Fibroblast of skin of right quadriceps (primary cell): ENCODE data around the gene NADK2.

ENCODE experiments used
- DNase-seq: peaks from one replicate; pipeline ENCODE4 v3.0.0-alpha.2; 2013

Gene NADK2

DNA sequence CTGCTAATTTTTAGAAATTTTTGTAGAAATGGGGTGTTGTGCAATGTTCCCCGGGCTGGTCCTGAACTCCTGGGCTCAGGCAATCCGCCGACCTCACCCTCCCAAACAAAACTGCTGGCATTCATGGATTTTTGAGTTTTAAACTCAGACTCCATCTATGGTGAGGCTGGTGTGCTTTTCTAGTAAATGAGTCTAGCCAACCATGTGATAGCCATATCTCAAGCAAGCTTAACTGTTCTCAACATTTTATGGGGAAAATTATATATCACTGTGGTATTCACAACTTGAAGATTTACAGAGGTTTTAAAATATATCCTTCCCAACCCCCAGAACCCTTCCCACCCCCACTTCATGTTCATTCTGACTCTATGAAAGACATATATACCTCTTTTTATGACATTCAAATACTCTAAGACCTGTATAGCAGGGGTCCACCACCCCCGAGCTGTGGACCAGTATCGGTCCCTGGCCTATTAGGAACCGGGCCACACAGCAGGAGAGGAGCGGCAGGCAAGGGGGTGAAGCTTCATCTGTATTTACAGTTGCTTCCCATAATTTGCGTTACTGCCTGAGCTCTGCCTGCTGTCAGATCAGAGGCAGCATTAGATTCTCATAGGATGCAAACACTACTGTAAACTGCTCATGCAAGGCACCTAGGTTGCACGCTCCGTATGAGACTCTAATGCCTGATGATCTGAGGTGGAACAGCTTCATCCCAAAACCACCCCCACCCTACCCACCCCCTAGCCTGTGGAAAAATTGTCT lies 4.5 kb upstream of the NADK2 start:
- no peak for DNase-seq

DNA sequence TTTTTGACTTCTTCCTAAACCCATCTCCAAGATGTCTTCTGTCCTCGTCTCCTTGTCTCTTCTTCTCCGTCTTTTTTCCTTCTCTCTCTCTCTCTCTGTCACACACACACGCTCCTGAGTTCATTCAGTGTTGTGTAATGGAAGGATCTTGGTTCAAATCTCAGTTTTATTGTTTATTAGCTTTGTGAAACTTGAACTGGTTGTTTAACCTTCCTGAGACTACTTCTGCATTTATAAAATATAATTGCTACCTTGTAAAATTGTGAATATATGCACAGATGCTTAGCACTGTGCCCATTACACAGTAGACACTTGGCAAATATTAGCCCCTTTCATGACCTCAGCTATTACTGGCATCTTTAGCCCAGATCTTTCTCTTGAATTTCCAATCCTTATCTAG lies 2.4 kb upstream of the NADK2 start:
- no peak for DNase-seq

- DNase-seq = no peak
These were observed 1.9 kb upstream of the NADK2 start for GRCh38 chr5:36243653-36244052.

GRCh38 chr5:36242534-36243485 lies 1.1 kb upstream of the NADK2 start:
- no peak for DNase-seq

- DNase-seq = peak; percentile 53
These were observed 720 bp downstream of the NADK2 start for GRCh38 chr5:36240779-36241630.

GRCh38 chr5:36239370-36240293 lies 2.1 kb downstream of the NADK2 start:
- no peak for DNase-seq

DNA sequence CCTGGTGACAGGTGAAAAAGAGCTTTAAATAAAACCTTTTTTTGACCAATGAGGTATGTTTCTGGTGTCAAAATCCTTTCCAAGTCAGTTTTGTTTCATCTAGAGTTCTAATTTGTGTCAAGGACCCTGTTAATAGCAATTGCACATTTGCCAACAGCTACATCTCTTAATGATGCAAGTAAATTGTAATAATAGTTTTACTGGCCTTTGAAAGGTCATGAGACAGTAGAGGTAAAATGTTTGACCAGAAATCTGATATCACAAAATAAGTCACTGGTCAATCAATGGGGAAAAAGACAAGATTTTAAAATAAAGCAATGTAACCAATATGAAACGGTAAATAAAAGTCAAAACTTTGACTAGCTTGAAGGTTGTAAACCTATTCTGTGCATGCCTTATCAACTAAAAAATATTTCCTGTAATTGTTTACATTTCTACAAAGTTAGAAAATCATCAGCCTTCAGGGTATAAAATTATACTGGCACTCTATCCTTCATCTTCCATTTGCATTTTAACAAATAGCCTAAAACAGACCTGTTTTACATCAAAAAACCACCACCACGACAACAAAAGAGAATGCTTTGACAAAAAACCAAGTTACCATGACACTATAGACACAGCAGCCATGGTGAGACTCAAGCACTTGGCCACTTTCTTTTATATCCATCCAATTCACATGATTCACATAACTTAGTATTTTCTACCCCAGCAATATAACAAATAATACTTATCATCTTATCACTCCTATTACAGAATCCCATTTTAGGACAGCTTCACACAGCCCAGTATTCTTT lies 3.0 kb downstream of the NADK2 start:
- no peak for DNase-seq

- no peak for DNase-seq
These were observed 4.0 kb downstream of the NADK2 start for GRCh38 chr5:36237751-36238150.

DNA sequence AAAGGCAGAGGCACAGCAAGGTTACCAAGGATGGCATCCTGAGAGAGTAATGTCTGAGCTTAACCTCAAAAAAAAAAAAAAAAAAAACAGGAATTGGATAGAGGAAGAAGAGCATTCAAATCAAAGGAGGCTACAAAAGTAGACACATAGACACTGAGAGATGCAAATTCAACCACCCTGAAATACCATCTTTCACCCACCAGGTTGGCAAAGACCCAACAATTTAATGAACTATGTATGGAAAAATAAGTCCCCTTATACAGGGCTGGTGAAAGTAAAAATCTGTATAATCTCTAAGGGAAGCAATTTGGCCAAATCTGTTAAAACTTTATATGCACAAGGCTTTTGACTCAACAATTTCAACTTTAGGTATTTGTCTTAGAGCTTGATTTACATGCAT lies 4.9 kb downstream of the NADK2 start:
- DNase-seq = no peak

DNA sequence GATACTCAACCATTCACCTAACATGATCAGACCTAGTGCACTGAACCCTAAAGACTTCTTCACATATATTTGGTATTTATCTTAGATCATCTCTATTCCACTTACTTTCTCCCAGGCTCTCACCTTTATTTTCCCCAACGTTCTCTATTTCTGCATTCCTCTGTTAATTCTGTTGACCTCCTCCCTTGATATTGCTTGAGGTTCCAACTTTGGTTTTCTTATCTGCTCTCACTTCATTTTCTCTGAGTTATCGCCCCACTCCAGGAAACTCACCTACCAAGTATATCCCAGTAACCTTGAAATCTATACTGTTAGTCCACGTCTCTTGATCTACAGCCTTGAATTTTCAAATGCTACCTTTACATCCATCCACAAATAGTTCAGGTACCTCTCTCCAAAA lies 9.2 kb downstream of the NADK2 start:
- no peak for DNase-seq

DNA sequence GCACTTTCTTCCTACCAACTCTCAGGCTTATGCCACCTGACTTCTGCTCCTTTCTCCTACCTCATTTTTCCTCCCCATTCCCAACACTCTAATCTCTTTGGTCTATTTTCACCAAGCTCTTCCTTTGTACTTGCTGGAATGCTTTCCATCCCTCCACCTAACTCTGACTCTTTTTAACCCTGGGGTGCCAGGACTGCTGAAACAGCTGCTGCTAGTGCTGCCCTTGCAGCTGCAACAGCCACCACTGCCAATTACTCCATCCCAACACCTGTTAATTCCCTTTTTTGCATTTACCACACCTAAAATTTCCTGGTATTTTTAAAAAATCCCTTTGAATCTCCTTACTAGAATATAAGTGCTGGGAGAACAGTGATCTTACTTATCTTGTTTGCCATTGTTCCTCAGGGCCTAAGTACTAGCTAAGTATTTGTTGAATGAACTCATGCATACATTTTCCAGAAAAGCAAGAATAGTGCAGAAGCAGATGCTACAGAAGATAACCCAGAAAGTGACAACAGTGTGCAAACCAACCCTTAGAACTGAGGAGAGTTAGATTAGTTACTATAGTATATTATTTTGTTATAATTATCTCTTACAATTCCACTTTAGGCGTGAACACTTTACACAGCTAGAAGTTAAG lies 11.5 kb downstream of the NADK2 start:
- DNase-seq = no peak

GRCh38 chr5:36228505-36228904 lies 13.2 kb downstream of the NADK2 start:
- DNase-seq = no peak

DNA sequence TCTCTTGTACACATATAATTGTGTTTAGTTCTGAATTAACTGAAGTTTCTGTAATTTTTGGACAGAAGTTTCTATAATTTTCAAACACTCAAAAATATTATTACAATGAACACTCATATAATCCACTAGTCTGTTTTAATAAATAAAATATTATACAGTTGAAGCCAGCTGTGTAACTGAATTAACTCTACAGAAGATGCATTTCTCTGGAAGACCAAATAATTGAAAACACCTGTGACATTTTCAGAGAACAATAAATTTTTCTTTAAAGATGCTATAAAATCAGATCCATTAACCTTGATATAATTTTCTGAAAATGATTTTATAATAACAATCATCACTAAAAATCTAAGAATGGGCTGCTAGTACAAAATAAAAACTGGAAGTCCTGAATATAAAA lies 14.7 kb downstream of the NADK2 start:
- DNase-seq = no peak

DNA sequence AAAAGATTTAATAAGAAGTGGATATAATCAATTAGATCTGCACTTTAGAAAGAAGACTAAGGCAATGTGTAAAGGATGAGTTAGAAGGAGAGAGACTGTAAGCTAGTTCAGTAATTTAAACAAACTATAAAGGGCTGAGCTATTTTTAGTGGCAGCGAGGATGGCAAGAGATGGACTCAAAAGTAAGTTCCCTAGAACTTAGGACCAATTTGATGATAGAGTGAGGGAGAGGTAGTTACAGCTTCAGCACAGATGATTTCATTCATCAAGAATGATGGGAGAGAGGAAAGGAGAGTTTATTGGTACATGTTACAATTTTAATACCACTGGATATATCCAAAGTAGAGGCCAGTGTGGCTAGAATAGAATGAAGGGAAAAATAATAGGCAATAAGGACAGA lies 19.1 kb downstream of the NADK2 start:
- DNase-seq = no peak

DNA sequence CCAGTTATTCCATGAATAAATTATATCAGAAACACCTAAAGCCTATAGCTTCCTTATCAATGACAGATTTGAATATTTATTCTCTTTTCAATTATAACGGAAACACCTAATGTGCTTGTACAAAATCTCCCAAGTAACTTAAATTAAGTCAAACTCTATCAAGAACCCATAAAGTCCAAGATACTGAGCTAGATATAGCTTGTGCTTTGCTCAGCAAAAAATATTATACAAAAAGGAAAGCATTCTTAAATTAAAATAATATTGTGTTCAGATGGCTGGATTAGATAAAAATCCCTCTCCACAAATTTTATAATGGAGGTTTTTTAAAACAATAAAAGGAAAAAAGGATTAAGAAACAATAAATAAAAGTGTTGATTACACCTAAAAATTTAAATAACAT lies 23.7 kb downstream of the NADK2 start:
- no peak for DNase-seq

- no peak for DNase-seq
These were observed 24.2 kb downstream of the NADK2 start for GRCh38 chr5:36217567-36217966.

DNA sequence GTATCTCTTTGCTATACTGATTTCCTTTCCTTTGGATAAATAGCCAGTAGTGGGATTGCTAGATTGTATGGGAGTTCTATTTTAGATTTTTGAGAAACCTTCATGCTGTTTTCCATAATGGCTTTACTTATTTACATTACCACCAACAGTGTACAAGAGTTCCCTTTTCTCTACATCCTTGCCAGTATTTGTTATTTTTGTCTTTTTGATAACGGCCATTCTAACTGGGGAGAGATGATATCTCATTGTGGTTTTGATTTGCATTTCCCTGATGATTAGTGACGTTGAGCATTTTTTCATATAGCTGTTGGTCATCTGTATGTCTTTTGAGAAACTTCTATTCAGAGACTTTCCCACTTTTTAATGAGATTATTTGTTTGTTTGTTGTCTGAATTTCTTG lies 25.8 kb downstream of the NADK2 start:
- DNase-seq = no peak

- no peak for DNase-seq
These were observed 27.3 kb downstream of the NADK2 start for GRCh38 chr5:36214436-36214835.

DNA sequence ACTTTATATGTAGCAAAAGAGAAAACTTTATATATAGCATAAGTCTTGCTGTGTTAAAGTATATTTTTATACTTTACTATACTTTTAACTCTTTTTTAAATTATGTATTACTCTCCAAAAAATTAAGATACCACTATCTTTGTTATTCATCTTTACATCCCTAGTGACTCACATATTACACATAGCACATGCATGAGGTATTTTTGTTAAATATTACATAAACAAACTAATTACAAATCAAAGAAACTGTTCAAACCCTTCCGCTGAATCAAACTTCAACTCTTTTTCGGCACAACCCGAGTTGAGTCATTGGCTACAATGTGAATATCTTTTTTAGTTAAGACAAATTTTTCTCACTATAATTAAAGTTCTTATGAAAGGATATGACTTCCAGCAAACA lies 32.1 kb downstream of the NADK2 start:
- DNase-seq = no peak

DNA sequence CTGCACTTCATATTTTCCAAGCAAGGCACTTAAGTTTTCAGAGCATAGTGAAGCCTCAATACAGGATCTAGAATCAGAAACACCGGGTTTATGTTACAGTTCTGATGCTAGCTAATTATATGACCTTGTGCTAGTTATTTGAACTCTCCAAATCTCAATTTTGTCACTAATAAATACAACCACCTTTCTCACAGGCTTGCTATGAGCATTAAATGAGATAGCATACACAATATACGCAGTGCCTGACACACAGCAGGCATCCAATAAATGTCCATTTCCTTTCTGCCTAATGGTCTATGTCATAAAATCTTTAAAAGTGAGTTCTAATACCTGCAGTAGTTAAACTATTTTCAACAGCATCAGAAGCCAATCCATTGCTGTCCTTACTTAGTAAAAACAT lies 32.9 kb downstream of the NADK2 start:
- DNase-seq = no peak

- no peak for DNase-seq
These were observed 34.8 kb downstream of the NADK2 start for GRCh38 chr5:36206913-36207312.
